Osteocyte (in vitro differentiated cells): Measurements from ENCODE around the gene USP31. TPM values are rescaled to one million over a fixed set of nuclear protein-coding genes. Genes with fewer than 3 reads are reported as not detected.

Experiments
- DNase-seq: peaks from one replicate; pipeline ENCODE4 v3.0.0; 2021; ENCODE audit warnings: mixed read lengths; ENCODE audit not compliant: unreplicated experiment; ENCODE audit errors: extremely low spot score
- H3K27ac Mint-ChIP-seq: one replicate; pipeline ENCODE4 v1.8.0; 2021; ENCODE audit warnings: mild to moderate bottlenecking, mixed read lengths; ENCODE audit not compliant: unreplicated experiment
- H3K27me3 Mint-ChIP-seq: one replicate; pipeline ENCODE4 v1.8.0; 2021; ENCODE audit warnings: mixed read lengths; ENCODE audit not compliant: unreplicated experiment
- H3K36me3 Mint-ChIP-seq: one replicate; pipeline ENCODE4 v1.8.0; 2021; ENCODE audit warnings: mixed read lengths; ENCODE audit not compliant: unreplicated experiment
- H3K4me1 Mint-ChIP-seq: one replicate; pipeline ENCODE4 v1.8.0; 2021; ENCODE audit warnings: mixed read lengths; ENCODE audit not compliant: unreplicated experiment
- H3K4me3 Mint-ChIP-seq: one replicate; pipeline ENCODE4 v1.8.0; 2021; ENCODE audit warnings: mild to moderate bottlenecking, moderate library complexity, mixed read lengths; ENCODE audit not compliant: unreplicated experiment
- H3K9me3 Mint-ChIP-seq: one replicate; pipeline ENCODE4 v1.8.0; 2021; ENCODE audit warnings: mixed read lengths; ENCODE audit not compliant: unreplicated experiment
- total RNA-seq: library from RNA; stranded (reverse); gene quantifications from 2 replicates; pipeline ENCODE4 v1.2.1, GENCODE V29; 2021
- TF ChIP-seq, protein P1 (sequence below): fragments of 200-600 bp; sonication (generic); IDR thresholded peaks from 2 replicates; pipeline ENCODE4 v1.5.0; 2021; ENCODE audit warnings: antibody characterized with exemption, mild to moderate bottlenecking, moderate library complexity

USP31 gene
- total RNA-seq, 1 donor from 2014 or later = 7.9 TPM

- no peak for DNase-seq
- Mint-ChIP-seq H3K9me3 (no peaks in the 10 kb centered on the region), H3K4me3 (no peak overlapping the region), H3K36me3 (no peaks in the 10 kb centered on the region), H3K27me3 (peaks cover 33% of the 10 kb centered on the region), H3K4me1 (no peaks in the 10 kb centered on the region), H3K27ac (no peak overlapping the region)
- TF ChIP-seq, protein P1, sequence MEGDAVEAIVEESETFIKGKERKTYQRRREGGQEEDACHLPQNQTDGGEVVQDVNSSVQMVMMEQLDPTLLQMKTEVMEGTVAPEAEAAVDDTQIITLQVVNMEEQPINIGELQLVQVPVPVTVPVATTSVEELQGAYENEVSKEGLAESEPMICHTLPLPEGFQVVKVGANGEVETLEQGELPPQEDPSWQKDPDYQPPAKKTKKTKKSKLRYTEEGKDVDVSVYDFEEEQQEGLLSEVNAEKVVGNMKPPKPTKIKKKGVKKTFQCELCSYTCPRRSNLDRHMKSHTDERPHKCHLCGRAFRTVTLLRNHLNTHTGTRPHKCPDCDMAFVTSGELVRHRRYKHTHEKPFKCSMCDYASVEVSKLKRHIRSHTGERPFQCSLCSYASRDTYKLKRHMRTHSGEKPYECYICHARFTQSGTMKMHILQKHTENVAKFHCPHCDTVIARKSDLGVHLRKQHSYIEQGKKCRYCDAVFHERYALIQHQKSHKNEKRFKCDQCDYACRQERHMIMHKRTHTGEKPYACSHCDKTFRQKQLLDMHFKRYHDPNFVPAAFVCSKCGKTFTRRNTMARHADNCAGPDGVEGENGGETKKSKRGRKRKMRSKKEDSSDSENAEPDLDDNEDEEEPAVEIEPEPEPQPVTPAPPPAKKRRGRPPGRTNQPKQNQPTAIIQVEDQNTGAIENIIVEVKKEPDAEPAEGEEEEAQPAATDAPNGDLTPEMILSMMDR = no peak
Measured at GRCh38 chr16:23172994-23173393, 23.7 kb upstream of the USP31 start.

GRCh38 chr16:23172583-23172982, 23.3 kb upstream of the USP31 start:
- TF ChIP-seq, protein P1 = no peak
- no peak overlapping the region for H3K27ac Mint-ChIP-seq
- no peaks in the 10 kb centered on the region for H3K4me1 Mint-ChIP-seq
- no peaks in the 10 kb centered on the region for H3K36me3 Mint-ChIP-seq
- peaks cover 37% of the 10 kb centered on the region for H3K27me3 Mint-ChIP-seq
- no peak overlapping the region for H3K4me3 Mint-ChIP-seq
- no peaks in the 10 kb centered on the region for H3K9me3 Mint-ChIP-seq
- no peak for DNase-seq

GRCh38 chr16:23164736-23165135, 15.5 kb upstream of the USP31 start:
- H3K27me3 Mint-ChIP-seq = peaks cover 54% of the 10 kb centered on the region
- H3K27ac Mint-ChIP-seq = no peak overlapping the region
- H3K4me1 Mint-ChIP-seq = no peaks in the 10 kb centered on the region
- H3K4me3 Mint-ChIP-seq = no peak overlapping the region
- no peaks in the 10 kb centered on the region for H3K36me3 Mint-ChIP-seq
- no peaks in the 10 kb centered on the region for H3K9me3 Mint-ChIP-seq
- no peak for DNase-seq
- TF ChIP-seq, protein P1 = no peak

DNA sequence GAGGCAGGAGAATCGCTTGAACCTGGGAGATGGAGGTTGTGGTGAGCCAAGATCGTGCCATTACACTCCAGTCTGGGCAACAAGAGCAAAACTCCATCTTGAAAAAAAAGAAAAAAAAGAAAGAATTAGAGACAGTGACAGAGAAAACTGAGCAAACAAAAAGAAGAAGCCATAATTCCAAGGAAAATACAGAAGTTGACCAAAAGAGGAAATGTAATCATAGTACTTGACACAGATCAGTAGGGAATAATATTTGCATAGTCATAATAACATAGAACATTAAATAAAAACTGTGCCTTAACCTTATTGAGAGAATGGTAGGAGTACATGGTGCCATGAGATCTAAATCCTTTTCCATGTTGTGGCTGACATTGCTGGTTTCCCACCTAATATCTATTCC, 14.7 kb upstream of the USP31 start:
- H3K27ac Mint-ChIP-seq = no peak overlapping the region
- H3K36me3 Mint-ChIP-seq = no peaks in the 10 kb centered on the region
- H3K9me3 Mint-ChIP-seq = no peaks in the 10 kb centered on the region
- no peak overlapping the region for H3K4me3 Mint-ChIP-seq
- H3K4me1 Mint-ChIP-seq = no peaks in the 10 kb centered on the region
- H3K27me3 Mint-ChIP-seq = peaks cover 48% of the 10 kb centered on the region
- DNase-seq = no peak
- TF ChIP-seq, protein P1 = no peak

- H3K4me1 Mint-ChIP-seq = no peaks in the 10 kb centered on the region
- H3K36me3 Mint-ChIP-seq = no peaks in the 10 kb centered on the region
- H3K27me3 Mint-ChIP-seq = peaks cover 42% of the 10 kb centered on the region
- no peak overlapping the region for H3K27ac Mint-ChIP-seq
- no peak overlapping the region for H3K4me3 Mint-ChIP-seq
- no peak for DNase-seq
- TF ChIP-seq, protein P1 = no peak
- H3K9me3 Mint-ChIP-seq = no peaks in the 10 kb centered on the region
Measured at GRCh38 chr16:23160574-23160973, 11.3 kb upstream of the USP31 start.
